GM12801 (cell line): ENCODE data around the gene ZFAND6.

Source experiments
- TF ChIP-seq, protein P1 (sequence below): IDR thresholded peaks from one replicate; pipeline ENCODE4 v1.5.1; 2011; ENCODE audit warnings: control low read depth; ENCODE audit not compliant: insufficient read length; ENCODE audit errors: extremely low read depth

ZFAND6 gene

DNA sequence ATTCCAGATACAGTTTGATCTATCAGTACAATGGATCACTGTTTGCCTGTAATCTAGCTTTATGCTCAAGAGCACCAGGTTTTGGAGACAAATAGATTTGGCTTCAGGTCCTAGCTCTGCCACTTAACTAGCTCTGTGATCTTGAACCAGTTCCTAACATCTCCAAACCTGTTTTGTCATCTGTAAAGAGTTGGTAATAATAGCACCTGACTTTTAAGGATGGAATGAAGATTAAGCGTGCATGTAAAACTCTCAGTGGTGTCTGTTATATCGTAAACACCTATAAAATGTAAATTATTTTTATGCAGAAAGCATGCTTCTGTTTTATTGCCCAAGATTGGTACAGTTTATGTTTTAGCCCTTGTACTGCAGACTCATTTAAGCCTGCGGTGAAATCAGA, 36.5 kb downstream of the ZFAND6 start:
- TF ChIP-seq, protein P1, sequence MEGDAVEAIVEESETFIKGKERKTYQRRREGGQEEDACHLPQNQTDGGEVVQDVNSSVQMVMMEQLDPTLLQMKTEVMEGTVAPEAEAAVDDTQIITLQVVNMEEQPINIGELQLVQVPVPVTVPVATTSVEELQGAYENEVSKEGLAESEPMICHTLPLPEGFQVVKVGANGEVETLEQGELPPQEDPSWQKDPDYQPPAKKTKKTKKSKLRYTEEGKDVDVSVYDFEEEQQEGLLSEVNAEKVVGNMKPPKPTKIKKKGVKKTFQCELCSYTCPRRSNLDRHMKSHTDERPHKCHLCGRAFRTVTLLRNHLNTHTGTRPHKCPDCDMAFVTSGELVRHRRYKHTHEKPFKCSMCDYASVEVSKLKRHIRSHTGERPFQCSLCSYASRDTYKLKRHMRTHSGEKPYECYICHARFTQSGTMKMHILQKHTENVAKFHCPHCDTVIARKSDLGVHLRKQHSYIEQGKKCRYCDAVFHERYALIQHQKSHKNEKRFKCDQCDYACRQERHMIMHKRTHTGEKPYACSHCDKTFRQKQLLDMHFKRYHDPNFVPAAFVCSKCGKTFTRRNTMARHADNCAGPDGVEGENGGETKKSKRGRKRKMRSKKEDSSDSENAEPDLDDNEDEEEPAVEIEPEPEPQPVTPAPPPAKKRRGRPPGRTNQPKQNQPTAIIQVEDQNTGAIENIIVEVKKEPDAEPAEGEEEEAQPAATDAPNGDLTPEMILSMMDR: no peak

- TF ChIP-seq, protein P1: no peak
These were observed 38.9 kb downstream of the ZFAND6 start for GRCh38 chr15:80098341-80098740.

DNA sequence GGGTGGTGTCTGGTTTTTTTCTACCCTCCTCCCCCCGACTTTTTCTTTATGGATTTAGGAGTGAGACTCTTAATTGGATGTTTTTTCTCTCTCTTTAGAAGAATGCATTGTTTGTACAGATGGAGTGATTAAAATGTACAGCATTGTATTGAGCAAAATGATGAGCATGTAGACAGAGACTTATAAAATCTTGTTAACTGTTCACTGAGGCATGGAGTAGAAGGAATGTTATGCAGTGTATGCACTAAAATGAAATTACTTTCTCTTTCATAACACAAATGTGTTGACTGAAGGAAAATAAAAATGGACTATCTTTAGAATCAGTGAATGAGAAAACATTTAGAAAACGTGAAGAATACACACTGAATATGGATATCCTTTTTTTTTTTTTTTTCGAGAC, 39.8 kb downstream of the ZFAND6 start:
- TF ChIP-seq, protein P1: no peak

GRCh38 chr15:80100247-80100646, 40.8 kb downstream of the ZFAND6 start:
- TF ChIP-seq, protein P1: no peak

GRCh38 chr15:80105193-80105592, 45.7 kb downstream of the ZFAND6 start:
- TF ChIP-seq, protein P1: no peak

DNA sequence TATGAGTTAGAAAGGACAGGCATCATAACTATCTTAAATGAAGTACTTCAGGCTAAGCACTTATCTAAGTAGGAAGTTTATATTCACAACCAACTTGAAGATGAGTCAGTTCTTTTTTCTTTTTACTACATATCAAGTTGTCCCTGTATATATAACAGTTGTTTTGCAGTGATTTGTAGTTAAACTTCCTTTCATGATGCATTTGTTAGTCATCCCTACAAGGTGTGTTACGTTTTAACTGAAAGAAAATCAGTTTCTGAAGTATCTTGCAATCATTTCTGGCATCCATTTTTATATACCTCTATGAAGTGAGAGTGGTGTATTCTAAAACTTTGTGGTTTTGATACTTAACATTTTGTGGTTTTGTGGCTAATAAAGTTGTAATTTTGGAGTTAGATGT, 46.1 kb downstream of the ZFAND6 start:
- TF ChIP-seq, protein P1: no peak

GRCh38 chr15:80106051-80106450, 46.6 kb downstream of the ZFAND6 start:
- TF ChIP-seq, protein P1: no peak

GRCh38 chr15:80107204-80107603, 47.7 kb downstream of the ZFAND6 start:
- TF ChIP-seq, protein P1: no peak
